ENCODE data around the gene DSTN.

The DSTN gene

DNA sequence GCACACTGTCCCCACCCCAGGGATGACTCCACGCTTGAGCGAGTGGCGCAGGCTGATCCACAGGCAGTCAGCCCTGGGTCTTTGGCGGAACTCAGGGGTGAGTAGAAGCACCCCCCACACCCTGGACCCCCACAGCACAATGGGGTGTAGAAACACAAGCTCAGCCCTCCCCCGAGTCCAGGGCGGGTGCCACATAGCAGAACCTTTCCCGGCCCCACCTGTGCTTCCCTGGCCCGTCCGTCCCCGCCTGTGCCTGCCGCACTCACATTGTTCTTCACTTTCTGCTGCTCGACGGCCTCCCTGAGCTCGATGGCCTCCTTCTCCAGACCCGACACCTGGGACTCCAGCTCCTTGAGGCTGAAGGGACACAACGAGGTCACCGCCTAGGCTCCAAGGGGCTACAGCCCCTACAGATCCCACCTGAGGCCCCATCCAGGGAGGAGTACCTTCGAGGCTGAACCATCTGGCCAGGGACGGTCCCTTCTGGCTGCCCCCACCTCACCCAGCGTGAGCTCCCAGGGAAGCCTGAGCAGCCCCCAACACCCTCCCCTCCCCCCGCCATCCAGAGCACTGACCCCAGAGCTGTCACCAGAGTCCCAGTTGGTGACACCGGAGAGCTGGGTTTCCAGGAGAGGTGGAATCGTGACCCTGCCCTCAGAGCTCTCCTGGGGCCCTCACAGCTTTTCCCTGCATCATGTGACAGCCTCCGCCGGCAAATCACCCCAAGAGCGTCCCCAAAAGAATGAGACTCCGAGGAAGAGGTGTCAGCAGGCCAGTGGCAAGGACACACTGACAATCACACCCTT is 55.6 kb downstream of the DSTN start:
- DNase-seq, result no peak

DNA sequence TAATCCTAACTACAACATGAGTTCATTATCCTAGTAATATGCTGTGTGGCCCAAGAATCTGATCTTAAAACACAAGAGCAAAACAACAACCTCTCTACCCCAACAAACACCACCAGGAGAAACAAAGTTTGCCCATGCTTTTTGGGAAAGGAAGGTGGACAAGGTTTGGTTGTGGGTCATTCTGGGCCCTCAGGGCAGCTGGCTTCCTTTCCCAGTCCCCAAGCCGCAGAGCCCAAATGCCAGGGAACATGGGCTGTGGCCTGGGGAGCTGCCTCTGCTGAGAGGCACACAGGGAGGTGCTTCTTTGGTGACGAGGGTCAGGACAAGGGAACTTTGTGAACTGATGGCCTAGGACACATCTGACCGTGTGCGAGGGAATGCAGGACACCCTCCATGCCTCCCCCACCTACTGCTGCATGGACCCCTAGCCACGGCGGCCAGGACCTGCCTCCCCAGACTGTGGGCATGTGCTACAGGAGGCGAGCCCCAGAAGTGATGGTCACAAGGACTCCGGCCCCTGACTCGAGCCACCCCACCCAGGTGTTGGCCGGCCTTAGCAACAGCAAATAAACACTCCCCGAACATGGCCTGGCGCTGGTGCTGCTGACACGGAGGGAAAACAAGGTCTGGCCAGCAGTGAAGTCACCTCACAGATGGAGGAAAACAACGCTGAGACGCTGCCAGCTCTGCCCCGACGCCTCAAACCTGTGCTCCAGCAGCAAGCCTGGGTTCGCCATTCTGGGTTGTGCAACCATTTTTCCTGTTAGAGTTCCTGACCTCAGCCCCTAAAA is 56.5 kb downstream of the DSTN start:
- DNase-seq, result no peak

DNA sequence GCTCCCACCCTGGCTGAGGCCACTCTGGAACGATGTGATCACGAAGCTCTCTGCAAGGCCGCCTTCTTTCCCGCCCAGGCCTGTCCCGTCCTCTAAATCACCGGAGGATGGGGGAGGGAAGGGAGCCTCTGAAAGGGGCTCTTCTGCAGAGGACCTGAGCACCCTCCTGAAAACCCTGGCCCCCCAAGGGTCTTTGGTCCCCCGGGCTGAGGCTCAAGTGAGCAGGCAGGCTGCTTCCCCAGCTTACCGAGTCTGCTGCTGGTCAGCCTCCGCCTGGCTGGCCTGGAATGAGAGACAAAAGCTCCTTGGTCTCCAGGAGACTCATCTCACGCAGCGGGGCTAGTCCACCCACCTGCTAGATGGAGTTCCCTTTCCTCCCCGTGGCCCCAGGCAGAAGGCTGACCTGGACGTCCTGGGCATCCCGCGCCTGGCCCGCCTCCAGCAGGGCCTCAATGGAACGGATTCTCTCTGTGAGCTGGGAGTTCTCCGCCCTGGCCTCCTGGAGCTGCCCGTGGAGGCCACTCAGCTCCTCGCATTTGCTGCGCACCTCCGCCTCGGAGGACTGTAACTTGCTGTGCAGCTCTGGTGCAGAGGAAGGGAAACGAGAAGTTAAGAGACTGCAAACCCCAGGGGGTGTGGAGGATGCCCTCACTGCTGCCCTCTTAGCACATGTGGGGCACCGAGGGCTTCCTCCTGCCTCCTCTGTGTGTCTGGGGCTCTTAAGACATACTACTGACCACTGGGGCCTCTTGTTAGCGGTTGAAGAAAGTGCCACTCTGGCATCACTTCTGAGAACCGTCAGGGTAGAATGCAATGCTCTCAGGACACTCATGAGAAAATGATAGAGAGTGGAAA is 57.5 kb downstream of the DSTN start:
- no peak for DNase-seq

DNA sequence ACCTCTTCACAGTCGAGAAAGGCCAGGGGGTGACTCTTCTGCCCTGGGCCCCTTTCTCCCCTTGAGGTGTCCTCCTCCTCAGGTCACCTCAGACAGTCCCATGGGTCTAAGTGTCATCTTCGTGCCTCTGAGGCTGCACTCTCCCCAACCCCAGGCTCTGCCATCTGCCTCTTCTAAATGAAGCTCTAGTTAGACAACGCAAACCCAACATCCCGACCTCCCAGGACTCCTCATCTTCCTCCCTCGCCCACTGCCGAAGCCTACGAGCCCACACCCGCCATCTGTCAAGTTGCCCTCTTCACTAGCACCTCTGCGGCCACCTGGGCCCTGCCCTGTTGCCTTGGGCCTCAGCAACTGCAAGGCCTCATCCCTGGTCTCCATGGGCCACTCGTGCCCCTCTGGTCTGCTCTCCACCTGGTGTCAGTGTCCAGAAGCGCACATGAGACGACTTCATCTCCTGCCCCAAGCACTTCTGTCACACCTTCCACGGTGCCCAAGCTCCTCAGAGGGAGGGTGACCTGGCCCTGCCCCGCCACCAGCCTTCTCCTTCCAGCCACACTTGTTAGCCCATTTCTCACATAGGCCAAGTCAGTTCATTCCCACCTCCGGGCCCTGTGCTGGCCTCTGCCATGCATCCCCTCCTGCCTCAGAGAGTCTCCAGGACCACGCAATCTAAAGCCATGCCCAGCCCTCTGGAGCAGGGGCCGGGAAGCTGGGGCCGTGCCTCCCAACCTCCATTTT is 58.4 kb downstream of the DSTN start:
- DNase-seq, result no peak

DNA sequence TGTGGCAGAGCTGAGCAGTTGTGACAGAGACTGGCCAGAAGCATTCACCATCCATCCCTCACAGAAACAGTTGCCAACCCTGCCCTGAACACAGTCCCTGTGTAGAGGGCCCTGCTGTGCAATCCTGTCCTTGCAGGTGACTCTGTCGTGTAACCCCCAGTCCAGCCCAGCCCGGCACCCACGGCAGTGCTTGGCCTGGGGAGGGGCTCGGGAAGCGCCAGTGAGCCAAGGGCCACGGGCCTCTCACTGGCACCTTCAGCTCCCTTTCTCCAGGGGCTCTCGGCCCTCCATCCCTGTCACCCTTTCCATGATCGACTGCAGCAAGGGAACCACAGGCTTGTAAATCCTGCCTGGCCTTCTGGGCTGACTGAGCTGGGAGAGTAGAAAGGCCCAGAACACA is 59.1 kb downstream of the DSTN start:
- no peak for DNase-seq

DNA sequence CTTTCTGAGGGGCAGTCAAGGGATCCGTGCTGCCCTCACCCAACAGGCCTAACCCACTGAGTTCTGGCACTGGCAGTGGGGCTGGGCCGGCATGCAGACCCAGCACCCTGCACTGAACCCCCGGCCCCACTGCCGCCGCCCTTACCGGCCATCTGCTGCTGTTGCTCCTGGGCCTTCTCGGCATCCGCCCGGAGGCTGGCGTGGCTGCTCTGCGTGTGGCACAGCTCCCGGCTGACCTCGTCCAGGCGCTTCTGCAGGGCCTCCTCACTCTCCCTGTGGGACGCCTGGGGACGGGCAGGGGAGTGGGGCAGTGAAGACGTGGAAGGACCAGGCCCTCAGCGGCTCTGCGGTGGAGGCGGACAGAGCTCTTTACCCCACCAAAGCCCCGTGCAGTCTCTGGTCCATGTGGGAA is 59.8 kb downstream of the DSTN start:
- DNase-seq, result no peak

DNA sequence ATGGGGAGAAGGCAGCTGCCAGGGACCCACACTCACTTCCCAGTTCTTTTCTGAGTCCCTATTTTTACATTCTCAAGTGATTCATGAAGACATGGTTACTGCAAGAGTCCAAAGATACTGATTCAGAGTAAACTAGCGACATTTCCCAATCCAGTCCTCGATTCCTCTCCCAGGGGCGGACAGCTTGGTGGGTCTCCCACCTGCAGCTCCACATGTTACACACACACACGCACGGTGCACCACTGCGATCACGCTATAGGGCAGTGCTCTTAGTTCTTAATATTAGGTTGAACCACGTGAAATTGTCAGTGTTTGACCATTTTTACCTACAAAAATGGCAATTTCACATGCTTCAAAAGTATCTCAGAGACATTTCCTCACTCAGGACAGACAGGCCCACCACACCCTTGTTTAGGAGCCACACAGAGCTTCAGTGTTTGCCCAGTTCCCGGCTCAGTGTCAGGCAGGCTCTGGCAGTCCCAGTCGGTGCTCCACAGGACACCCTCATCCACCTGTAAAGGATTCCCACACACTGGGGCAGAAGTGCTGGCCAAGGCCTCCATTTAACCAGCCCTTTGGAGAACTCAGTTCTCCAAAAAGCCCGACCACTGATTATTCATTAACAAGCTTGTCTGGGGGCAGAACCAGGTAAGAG is 60.4 kb downstream of the DSTN start:
- no peak for DNase-seq

DNA sequence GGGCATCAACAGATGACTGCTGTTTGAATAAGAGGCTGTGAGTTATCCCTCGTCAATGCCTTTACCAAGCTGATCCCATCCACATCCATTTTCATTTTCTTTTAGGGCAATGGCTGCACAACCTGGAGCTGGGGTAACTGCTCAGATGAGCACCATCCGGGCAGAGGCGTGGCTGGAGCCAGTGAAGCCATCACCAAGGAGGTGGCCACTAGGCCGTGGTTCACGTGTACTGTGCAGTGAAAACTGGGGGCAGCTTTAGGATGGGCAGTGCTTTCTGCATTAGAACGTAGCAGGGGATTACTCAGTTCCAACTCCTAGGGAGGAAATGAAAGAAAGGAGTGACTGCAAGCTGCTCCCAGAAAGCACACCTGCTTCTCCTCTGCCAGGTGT is 60.9 kb downstream of the DSTN start:
- no peak for DNase-seq

DNA sequence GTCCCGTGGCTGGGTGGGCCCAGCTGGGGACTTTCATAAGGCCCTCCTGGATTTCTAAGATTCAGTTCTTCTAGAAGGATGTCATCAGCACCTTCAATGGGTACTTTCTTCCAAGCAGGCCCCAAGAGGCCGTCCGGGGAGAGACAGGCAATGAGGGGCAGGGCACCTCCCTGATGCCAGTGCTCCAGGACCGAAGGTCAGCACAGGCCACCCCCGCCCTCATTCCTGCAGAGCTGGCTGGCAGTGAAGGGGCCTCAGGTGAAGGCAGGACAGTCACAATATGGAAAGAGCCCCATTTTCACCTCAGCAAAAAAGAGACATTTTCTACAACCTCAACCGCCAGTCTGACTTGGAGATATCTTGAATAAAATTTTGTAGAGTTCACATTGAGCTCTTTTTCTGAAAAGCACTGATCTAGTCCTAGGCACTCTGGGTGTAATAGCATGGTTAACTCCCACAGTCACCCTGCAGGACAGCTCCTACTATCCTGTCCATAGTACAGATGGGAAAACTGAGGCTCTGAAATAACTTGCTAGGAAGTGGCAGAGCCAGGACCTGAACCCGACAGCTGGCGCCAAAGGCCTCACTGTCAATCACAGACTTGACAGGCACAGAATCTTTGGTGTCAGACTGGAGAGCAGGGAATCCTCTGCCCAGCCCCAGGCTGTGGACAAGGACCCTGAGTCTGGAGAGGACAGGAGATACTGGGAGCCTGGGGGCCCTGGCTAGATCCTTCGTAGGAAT is 61.9 kb downstream of the DSTN start:
- no peak for DNase-seq

DNA sequence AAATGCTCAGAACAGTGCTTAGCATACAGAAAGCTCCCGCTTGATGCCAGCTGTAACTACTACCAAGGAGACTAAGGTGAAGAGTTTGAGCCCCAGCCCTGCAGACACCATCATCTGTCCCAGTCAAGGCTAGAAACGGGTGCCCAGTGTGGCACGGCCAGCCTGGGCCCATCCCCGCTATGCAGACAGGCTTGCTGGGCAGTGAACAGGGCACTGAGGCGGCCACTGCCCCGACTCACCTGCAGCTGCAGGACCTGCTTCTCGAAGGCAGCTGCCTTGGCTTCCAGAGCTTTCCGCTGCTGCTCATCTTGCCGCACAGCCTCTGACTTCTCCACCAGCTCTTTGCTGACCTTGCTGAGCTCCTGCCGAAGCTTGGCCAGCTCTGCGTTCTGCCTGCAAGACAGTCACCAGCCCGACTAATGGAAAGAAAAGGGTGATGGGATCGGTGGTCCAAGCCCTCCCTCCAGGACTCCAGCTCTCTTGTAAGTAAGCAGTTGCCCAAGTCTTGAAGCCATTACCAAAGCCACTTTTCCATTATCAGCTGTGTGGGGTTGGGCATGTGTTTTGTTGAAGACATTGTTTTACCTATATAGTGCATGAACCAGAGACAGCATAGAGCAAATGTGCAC is 63.5 kb downstream of the DSTN start:
- no peak for DNase-seq

DNA sequence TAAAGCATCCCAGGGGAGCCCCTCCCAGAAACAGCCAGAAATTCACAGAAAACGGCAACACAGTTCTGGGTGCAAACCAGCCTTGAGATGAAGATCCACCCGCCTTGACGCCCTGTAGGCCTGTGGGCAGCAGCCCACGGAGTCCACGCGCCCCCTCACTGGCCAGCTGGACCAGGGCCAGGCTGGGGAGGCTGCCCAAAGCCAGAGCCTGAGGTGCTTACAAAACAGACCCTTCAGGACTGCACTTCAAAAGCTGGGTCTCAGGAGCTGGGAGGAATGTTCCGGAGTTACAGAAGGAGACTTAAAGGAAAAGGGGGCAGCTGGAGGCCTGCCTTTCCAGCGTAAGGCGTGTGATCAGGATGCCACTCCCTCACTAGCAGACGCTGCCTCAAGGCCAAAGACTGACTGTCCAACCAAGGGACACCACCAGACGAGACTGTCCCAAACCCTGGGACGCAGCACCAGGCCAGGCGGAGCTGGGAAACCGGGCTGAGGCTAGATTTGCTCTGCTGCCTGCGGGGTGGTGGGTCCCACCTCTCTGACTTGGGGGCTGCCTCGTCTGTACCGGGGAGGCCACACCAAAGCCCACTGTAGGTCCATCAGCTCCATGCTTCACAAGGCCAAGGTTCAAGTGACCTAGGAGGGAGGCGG is 64.1 kb downstream of the DSTN start:
- DNase-seq, result no peak

DNA sequence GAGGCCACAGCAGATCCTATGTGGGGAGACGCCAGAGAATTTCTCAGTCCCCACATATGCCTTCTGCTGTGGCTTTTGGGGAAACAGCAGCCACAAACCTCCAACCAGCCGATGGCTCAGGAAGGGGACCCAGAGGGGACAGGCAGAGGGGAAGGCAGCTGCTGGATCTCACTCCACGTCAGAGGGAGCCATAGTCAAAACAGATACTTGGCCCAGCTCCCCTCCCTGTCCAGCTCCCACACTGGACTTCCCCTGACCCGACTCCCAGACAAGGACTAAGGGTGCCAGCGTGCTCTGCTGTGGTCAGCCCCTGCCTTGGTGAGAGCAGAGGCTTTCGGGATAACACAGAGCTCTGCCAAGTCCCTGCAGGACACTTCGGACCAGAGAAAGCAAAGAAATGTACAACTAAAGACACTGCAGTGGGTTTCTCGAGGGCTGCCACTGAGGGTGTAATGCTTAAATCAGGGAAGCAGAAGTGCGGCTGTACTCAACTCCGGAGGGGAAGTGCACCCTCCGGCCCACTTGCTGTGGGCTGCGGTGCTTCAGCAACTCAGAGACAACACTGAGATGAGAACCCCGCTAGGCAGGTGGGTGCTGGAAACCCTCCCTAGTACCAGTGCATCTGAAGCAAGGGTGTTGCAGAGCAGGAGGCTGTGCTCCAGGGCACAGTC is 64.9 kb downstream of the DSTN start:
- DNase-seq, result no peak

DNA sequence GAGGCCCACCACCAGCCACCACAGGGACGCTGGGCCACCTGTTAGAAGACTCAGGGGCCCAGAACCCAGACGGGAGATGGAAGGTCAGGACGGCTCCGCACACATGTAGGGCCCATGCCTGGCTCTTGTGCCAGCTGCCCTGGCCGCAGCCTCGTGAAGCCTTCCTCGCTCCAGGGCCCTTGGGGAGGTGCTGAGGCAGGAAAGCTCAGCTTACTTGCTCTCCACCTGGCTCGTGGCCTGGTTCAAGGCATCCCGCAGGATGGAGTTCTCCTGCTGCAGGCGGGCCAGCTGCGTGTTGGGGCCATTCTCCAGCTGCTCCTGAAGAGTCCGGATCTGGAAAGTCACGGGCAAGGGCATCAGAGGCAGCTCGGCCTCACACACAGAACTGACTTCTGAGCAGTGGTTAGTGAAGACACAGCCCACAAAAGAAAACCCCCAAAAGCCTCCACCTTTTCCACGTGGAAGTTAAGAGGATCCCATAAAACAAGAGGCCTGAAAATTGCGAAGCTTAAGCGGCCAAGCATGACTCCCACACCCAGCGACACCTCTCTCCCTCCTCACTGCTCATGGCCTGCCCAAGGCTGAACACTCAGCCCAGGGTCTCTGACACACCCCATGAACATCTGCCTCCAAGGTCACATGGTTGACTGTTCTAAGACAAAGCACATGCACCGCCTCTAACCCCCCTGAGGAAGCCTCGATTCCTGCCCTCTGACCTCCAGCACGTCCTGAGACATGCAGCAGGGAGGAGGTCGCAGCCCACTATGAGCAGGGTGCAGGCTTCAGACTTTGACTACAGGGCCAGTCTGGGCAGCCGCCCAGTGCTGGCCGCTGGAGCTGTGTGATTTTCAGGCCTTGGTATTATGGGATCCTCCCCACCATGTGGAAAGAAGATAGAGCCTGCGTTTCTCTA is 65.7 kb downstream of the DSTN start:
- no peak for DNase-seq

DNA sequence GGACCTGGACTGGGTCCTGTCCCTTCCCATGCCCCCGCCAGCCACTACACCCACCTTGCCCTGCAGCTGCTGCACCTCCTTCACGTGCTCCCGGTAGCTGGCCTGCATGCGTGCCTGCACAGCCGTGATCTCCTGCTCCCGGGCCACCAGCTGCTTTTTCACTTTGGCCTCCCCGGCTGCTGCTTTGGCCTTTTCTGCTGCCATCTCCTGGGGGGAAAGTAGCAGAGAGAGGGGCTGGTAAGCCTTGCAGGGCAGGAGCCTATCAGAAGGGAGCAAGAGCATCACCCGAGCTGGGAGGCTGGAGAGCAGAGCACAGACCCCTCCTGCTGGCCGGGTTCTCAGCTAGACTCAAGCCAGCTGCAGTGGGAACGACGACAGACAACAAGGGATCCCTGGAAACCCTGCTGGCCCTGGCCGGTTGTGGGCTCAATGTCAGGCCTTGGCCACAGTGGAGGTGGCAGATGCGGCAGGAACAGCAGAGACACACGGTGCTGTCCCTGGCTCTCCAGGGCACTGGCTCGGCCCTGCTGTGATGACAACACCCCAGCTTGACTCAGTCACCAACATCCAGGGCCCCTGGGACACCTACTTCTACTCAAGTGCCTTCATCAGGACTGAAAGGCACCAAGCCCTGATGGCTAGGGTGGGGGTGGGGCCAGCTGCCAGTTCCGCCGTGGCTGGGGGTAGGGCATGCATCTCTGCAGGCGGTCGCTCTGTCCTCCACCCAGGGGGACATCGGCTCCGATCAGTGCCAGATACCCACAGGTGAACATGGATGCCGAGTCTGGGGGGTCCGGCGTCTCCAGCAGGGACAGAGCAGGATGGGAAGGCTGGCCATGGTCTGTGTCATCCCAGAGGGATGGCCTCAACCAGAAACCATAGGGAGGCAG is 66.9 kb downstream of the DSTN start:
- no peak for DNase-seq

DNA sequence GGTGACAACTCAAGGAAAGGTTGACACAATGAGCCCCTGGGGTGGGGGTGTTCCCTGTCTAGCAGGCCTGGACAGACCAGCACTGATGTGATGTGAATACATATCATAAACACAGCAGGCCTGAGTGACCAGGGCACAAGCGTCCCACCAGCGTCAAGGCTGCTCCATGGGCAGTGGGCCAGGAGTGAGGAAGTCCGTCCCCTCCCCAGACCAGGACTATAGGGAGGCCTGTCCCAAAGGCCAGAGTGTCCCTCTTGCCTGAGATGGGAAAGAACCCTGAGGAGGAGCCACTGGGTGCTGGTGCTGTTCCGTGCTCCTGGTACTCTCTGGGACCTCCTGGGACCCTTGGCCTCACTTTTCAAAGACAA is 67.5 kb downstream of the DSTN start:
- no peak for DNase-seq

DNA sequence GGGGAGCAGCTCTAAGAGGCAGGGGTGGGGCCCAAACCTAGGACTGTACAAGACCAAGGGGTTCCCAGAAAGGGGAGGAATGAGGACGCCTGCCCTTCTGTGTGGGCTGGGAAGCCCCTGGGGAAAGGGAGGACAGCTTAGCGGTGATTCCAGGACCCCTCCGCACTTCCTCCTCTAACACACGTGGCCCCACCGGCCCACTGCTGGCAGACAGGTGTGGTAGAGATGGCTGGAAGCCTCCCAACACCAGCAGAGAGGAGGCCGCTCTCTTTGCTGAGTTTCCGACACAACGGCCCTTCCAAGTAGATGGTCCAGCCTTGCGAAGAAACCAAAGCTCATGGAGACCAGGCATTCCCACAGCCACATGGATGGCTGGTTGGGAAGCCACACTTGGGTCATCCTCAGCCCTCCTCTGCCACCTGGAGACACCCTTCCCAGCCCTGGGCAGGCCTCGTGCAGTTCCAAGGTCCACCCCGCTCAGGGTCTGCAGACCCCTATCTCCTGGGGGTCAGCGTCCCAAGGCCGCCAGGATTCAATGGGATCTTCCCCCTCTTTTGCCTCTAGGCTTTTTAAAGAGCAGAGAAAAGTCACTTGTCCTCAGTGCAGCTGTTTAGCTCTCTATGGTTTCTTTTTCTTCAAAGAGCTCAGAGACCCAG is 68.2 kb downstream of the DSTN start:
- no peak for DNase-seq

DNA sequence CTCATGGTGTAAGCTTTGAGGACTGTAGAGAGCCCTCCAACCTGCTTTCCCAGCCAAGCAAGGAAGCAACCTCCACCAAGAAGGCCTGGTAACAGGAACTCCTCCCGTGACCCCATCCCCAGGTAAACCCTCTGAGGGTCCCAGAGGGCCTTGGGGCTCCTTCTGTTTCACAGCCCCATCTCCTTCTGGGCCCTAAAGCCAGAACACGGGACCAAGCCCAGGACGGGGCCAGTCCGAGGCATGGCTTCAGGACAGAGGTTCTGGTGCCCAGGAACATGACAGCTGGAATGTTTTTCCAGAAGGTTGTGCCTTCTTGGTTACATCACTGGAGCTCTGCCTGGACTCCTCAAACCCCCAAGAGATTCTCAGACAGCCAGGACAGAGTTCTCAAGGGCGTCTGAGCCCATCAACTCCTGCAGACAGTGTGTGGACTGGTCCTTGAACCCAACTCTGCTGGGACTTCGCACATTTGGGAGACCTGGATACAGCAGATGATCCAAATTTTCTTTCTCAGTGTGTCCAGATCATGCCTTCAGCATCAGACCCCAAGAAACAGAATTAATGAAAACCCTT is 69.0 kb downstream of the DSTN start:
- DNase-seq, result no peak
